B cell (primary cell): ENCODE results near the gene TDRD9. TPM values are rescaled to one million over a fixed set of nuclear protein-coding genes. Genes with fewer than 3 reads are reported as not detected.

Experiments
- ATAC-seq: fragments of 200-7000 bp; cut with Tn5 transposase; one replicate; pipeline ENCODE4 v1.10.0; 2021; ENCODE audit warnings: low read depth, mild to moderate bottlenecking, moderate number of reproducible peaks, moderate library complexity
- CTCF ChIA-PET: fragments of 350-600 bp; sonication (Branson Sonifier 250); formaldehyde crosslinking; loops from one replicate; lab custom pipeline; 2021; ENCODE audit warnings: antibody characterized with exemption, inconsistent platforms; lab: Charles Lee
- POLR2A ChIA-PET: fragments of 350-600 bp; sonication (Branson Sonifier 250); formaldehyde crosslinking; loops from one replicate; lab custom pipeline; 2021; ENCODE audit warnings: antibody characterized with exemption; lab: Charles Lee
- DNase-seq: peaks from one replicate; pipeline ENCODE4 v3.0.0; 2013
- H2AFZ ChIP-seq: 2 replicates; pipeline ENCODE4 v1.6.1; 2012; ENCODE audit warnings: mild to moderate bottlenecking, low read depth, low read length; ENCODE audit not compliant: insufficient read depth, poor library complexity, severe bottlenecking
- H3K27ac ChIP-seq, 2 donors: 1 replicate in 1 of 2; 2 replicates in 1 of 2; pipeline ENCODE4 v1.5.1; 2012 to 2013; ENCODE audit warnings: low read length in 2 of 2, mild to moderate bottlenecking in 2 of 2, moderate library complexity in 1 of 2
- H3K27me3 ChIP-seq, 4 experiments: fragments of 200-600 bp in 1 of 4; sonication (generic) in 1 of 4; replicated peaks in 1 of 4; 1 replicate in 2 of 4; 2 replicates in 2 of 4; pipeline versions ENCODE4 v1.6.1 to v1.7.0; 2013 to 2016; ENCODE audit warnings: low read length in 3 of 4, mild to moderate bottlenecking in 2 of 4, mixed read lengths in 1 of 4, moderate library complexity in 1 of 4; ENCODE audit not compliant: insufficient read depth in 4 of 4, control insufficient read depth in 3 of 4; ENCODE audit errors: control extremely low read depth in 1 of 4
- H3K36me3 ChIP-seq, 2 experiments: replicated peaks in 1 of 2; 1 replicate in 1 of 2; 2 replicates in 1 of 2; pipeline versions ENCODE4 v1.6.1 to v1.7.1; 2013; ENCODE audit warnings: low read length in 1 of 2; ENCODE audit not compliant: insufficient read depth in 2 of 2, control insufficient read depth in 1 of 2; ENCODE audit errors: control extremely low read depth in 1 of 2, extremely low read depth in 1 of 2
- H3K4me1 ChIP-seq, 2 donors: fragments of 200-600 bp in 1 of 2; sonication (generic) in 1 of 2; 1 replicate in 1 of 2; 2 replicates in 1 of 2; pipeline versions ENCODE4 v1.5.1 to v1.6.1; 2013 to 2017; ENCODE audit warnings: low read length in 2 of 2; ENCODE audit not compliant: control insufficient read depth in 2 of 2, insufficient read depth in 2 of 2
- H3K4me2 ChIP-seq: replicated peaks from 2 replicates; pipeline ENCODE3; 2012; ENCODE audit warnings: mild to moderate bottlenecking, low read depth, low read length; ENCODE audit not compliant: poor library complexity, severe bottlenecking
- H3K4me3 ChIP-seq, 5 experiments: fragments of 200-600 bp in 1 of 5; sonication (generic) in 1 of 5; 1 replicate in 3 of 5; 2 replicates in 2 of 5; pipeline versions ENCODE4 v1.5.1 to v1.7.0; 2011 to 2016; ENCODE audit warnings: low read length in 4 of 5, mild to moderate bottlenecking in 4 of 5, low read depth in 2 of 5, control low read depth in 1 of 5, moderate library complexity in 1 of 5; ENCODE audit not compliant: insufficient read depth in 1 of 5; ENCODE audit errors: control extremely low read depth in 1 of 5, extremely low read depth in 1 of 5
- H3K79me2 ChIP-seq: fragments of 200-600 bp; sonication (generic); one replicate; pipeline ENCODE4 v1.6.0; 2016; ENCODE audit warnings: low read length; ENCODE audit not compliant: control insufficient read depth, insufficient read depth
- H3K9ac ChIP-seq: fragments of 200-600 bp; sonication (generic); 2 replicates; pipeline ENCODE4 v1.6.1; 2017; ENCODE audit warnings: mild to moderate bottlenecking, low read length, moderate library complexity
- H3K9me3 ChIP-seq, 3 donors: one replicate each; pipeline versions ENCODE4 v1.6.1 to v1.7.1; 2013; ENCODE audit warnings: low read length in 2 of 3; ENCODE audit not compliant: control insufficient read depth in 2 of 3, insufficient read depth in 1 of 3; ENCODE audit errors: control extremely low read depth in 1 of 3
- H4K20me1 ChIP-seq: 2 replicates; pipeline ENCODE4 v1.6.0; 2012; ENCODE audit warnings: mild to moderate bottlenecking, low read length; ENCODE audit not compliant: insufficient read depth, control insufficient read depth, poor library complexity, severe bottlenecking
- H3K27ac Mint-ChIP-seq: one replicate; pipeline ENCODE4 v1.8.0; 2021; ENCODE audit warnings: mixed read lengths
- H3K27me3 Mint-ChIP-seq: one replicate; pipeline ENCODE4 v1.8.0; 2021; ENCODE audit warnings: mixed read lengths
- H3K4me1 Mint-ChIP-seq: one replicate; pipeline ENCODE4 v1.8.0; 2021; ENCODE audit warnings: mixed read lengths
- H3K4me3 Mint-ChIP-seq: one replicate; pipeline ENCODE4 v1.8.0; 2021; ENCODE audit warnings: mixed read lengths
- H3K9me3 Mint-ChIP-seq: one replicate; pipeline ENCODE4 v1.8.0; 2022; ENCODE audit warnings: mixed read lengths; ENCODE audit not compliant: insufficient read depth
- EZH2 ChIP-seq: IDR thresholded peaks from 2 replicates; pipeline ENCODE4 v1.6.1; 2012; ENCODE audit warnings: borderline replicate concordance, low read depth, mild to moderate bottlenecking, moderate library complexity, low read length; ENCODE audit not compliant: insufficient read depth, poor library complexity, severe bottlenecking
- WGBS: methylation state at CpG from one replicate; pipeline ENCODE4 v1.1.5; 2013; ENCODE audit warnings: missing lambda C conversion rate; ENCODE audit not compliant: insufficient coverage; 5-methylcytosine and 5-hydroxymethylcytosine counted together
- intact Hi-C: fragments of 100-400 bp; cut with micrococcal nuclease; formaldehyde crosslinking; loops from one replicate; pipeline ENCODE4 v1.10.0; 2022
- polyA plus RNA-seq: library from polyadenylated mRNA; depleted of rRNA; stranded (reverse); fragments of >200 nt; gene quantifications from 2 replicates; pipeline ENCODE4 v1.2.3, GENCODE V29; 2012
- total RNA-seq, 2 donors: library from RNA; stranded (reverse); fragments of 120-200 nt in 1 of 2; gene quantifications; 1 replicate in 1 of 2; 2 replicates in 1 of 2; pipeline versions ENCODE4 v1.2.3 to v1.2.4, GENCODE V29; 2013 to 2022
- TF ChIP-seq, protein P1 (sequence below): fragments of 200-600 bp; IDR thresholded peaks from one replicate; pipeline ENCODE4 v1.8.0; 2022; ENCODE audit warnings: antibody characterized with exemption, mild to moderate bottlenecking

Gene TDRD9
- total and polyA plus RNA-seq, 2 donors (not counting 1 experiment from before 2014, with no cell fraction given): 1.1 to 2.4 TPM

DNA sequence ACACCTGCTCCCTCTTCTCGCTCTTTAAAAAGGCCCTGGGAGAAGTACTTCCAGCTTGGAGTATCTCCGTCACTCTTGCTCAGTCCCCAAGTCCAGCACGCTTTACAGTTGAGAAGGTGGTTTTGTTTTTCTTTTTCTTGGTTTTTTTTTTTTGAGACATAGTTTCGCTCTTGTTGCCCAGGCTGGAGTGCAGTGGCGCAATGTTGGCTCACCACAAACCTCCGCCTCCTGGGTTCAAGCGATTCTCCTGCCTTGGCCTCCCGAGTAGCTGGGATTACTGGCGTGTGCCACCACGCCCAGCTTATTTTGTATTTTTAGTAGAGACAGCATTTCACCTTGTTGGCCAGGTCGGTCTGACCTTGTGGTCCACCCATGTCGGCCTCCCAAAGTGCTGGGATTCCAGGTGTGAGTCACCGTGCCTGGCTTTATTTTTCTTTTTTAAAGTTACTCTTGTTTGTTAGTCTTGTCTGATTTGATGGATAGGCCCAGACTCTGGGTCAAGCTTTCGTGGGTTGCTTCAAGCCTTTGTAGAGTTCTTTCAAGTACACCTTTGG, 1.9 kb downstream of the TDRD9 start:
- no peak overlapping the region for H3K4me2 ChIP-seq
- peaks cover 0 to 3% (median 0%) of the 10 kb centered on the region in 3 donors for H3K9me3 ChIP-seq
- H3K27ac Mint-ChIP-seq: no peak overlapping the region
- peaks cover 7% of the 10 kb centered on the region for H3K4me1 Mint-ChIP-seq
- ATAC-seq (no peak), DNase-seq (no peak)
- WGBS: 95% methylated on average over 12 of the region's 14 CpGs
- H3K4me1 ChIP-seq: no peaks in the 10 kb centered on the region
- intact Hi-C loops: no loop called here
- POLR2A ChIA-PET: no interaction called here
- H3K79me2 ChIP-seq: no peaks in the 10 kb centered on the region
- CTCF ChIA-PET: interaction anchor here (0.5 kb wide), 1 partner anchor 30 kb away, joined by 3 read pairs; no protein-coding TSS in a partner anchor
- H3K27me3 ChIP-seq: no peaks in the 10 kb centered on the region
- H3K9ac ChIP-seq: no peak overlapping the region
- no peaks in the 10 kb centered on the region for H3K36me3 ChIP-seq
- no peak overlapping the region for H3K4me3 Mint-ChIP-seq
- H3K4me3 ChIP-seq: no peak overlapping the region
- no peak overlapping the region for H2AFZ ChIP-seq
- H3K27ac ChIP-seq: no peak overlapping the region
- TF ChIP-seq, protein P1, sequence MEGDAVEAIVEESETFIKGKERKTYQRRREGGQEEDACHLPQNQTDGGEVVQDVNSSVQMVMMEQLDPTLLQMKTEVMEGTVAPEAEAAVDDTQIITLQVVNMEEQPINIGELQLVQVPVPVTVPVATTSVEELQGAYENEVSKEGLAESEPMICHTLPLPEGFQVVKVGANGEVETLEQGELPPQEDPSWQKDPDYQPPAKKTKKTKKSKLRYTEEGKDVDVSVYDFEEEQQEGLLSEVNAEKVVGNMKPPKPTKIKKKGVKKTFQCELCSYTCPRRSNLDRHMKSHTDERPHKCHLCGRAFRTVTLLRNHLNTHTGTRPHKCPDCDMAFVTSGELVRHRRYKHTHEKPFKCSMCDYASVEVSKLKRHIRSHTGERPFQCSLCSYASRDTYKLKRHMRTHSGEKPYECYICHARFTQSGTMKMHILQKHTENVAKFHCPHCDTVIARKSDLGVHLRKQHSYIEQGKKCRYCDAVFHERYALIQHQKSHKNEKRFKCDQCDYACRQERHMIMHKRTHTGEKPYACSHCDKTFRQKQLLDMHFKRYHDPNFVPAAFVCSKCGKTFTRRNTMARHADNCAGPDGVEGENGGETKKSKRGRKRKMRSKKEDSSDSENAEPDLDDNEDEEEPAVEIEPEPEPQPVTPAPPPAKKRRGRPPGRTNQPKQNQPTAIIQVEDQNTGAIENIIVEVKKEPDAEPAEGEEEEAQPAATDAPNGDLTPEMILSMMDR: no peak
- no peak for TF ChIP-seq EZH2
- peaks cover 6% of the 10 kb centered on the region for H3K27me3 Mint-ChIP-seq
- no peaks in the 10 kb centered on the region for H3K9me3 Mint-ChIP-seq
- H4K20me1 ChIP-seq: no peaks in the 10 kb centered on the region

DNA sequence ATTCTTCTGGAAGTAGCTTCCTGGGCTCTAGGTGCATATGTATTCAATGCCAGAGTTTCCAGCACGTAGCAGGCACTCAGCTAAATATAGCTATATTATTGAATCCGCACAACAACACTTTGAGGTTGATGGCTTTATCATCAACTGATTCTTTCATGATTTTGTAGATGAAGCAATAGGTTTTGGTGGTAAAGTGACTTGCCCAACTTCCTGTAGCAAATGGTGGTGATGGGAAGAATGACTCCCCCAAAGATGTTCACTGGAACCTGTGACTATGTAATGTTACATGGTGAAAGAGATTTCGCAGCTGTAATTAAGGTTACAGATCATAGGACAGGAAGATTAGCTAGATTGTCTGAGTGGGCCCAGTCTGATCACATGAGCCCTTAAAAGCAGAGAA, 3.2 kb downstream of the TDRD9 start:
- Histone ChIP-seq H3K36me3 (no peaks in the 10 kb centered on the region), H3K79me2 (no peaks in the 10 kb centered on the region), H4K20me1 (no peaks in the 10 kb centered on the region), H3K4me2 (no peak overlapping the region), H3K4me3 (no peak overlapping the region), H2AFZ (no peak overlapping the region), H3K27me3 (no peaks in the 10 kb centered on the region), H3K4me1 (no peaks in the 10 kb centered on the region), H3K9me3 (peaks cover 0 to 3% (median 0%) of the 10 kb centered on the region in 3 donors), H3K27ac (no peak overlapping the region), H3K9ac (no peak overlapping the region)
- ChIA-PET POLR2A (no interaction called here), CTCF (interaction anchor here (0.6 kb wide), 1 partner anchor 222 kb away, joined by 3 read pairs; no protein-coding TSS in a partner anchor)
- no peak for TF ChIP-seq EZH2
- TF ChIP-seq, protein P1: no peak
- intact Hi-C loops: no loop called here
- DNase-seq: no peak
- ATAC-seq: no peak
- H3K27me3 Mint-ChIP-seq: peaks cover 6% of the 10 kb centered on the region
- H3K4me3 Mint-ChIP-seq: no peak overlapping the region
- peaks cover 7% of the 10 kb centered on the region for H3K4me1 Mint-ChIP-seq
- WGBS: 80% methylated on average over 1 of the region's 3 CpGs
- H3K27ac Mint-ChIP-seq: no peak overlapping the region
- no peaks in the 10 kb centered on the region for H3K9me3 Mint-ChIP-seq
